SW 1271 (cell line): ENCODE measurements around the gene TTC39C.

Source experiments
- DNase-seq, 2 experiments: peaks; one replicate each; lab custom pipeline; 2025; lab: John Stamatoyannopoulos, UW

The TTC39C gene

DNA sequence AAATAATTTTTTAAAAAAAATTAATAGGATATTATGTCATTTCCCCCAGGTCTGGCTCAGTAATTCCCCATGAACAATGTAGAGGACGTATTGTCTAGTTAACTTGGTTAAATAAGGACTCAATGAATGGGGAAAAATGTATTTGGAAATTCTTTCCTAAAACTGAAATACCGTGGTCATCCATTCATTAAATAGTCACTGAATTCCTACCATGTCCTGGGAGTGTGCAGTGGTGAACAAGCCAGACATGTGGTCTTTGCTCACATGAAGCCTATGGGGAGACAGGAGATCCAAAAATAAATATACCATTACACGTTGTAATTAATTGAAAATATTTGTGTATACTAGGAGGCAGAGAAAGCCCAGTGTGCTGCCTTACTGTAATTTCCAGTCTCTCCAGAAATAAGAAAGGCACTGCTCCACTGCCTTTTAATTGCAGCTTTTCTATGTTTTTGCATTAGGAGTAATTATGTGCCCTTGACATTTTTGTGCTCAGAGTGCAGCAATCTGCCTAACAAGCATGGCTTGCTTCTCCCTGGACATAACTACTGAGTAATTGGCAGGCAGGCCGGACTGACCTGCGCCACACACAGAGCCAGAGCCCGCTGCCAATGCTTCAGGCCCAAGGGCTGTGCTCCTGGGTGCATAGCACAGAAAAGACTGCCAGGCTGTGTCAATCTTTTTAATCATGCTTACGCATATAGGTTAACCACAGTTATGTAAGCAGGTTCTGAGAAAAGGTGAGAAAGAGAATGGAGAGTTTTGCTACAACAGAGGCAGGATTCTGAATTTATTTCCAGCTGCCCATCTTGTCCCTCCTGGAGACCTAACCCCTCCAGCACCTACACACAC is 22.2 kb upstream of the TTC39C start:
- no peak for DNase-seq

DNA sequence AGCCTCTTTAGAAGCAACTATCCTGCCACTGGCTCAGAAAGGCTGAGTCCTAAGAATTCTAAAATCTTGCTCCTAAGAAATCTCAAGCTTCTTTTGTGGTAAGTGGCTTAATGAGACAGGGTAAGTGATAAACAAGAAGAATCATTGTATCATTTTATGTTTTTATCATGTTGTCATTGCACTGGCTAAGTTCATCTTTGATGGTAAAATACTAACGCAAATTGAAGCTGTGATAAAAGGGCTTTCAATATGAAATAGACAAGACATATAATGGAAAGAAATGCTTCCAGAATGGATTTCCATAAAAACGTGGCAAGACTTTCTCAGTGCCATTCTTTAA is 21.6 kb upstream of the TTC39C start:
- DNase-seq: no peak

DNA sequence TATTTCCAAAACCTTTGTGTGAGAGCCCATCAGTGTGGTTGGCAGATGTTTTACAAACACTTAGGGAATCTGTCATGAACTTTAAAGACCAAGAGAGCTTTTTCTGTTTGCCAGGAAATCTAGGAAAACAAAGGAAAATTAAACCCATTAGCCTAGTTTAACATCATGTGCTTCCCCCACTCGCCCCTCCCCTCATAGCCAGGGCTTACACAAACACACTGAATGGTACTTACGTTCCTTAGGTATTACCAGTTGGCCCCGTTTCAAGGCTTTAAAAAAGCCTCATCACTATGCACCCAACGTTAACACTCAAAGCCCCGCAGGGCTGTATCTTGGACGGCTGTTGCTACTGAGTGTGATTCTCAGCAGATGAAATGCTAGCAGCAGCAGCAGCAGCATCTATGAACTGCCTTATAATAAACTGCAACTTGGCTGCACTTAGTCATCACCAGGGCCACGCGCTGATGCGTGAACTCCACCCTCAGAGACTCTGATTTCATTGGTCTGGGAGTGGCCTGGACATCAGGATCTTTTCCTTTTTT is 20.1 kb upstream of the TTC39C start:
- DNase-seq: no peak

DNA sequence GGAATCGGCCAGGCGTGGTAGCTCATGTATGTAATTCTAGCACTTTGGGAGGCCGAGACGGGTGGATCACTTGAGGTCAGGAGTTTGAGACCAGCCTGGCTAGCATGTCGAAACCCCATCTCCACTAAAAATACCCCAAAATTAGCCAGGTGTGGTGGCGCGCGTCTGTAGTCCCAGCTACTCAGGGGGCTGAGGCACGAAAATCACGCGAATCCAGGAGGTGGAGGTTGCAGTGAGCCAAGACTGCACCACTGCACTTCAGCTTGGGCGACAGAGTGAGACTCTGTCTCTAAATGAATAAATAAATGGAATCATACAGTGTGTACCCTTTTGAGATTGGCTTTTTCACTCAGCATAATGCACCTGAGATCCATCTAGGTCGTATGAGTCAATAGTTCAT is 19.4 kb upstream of the TTC39C start:
- no peak for DNase-seq

DNA sequence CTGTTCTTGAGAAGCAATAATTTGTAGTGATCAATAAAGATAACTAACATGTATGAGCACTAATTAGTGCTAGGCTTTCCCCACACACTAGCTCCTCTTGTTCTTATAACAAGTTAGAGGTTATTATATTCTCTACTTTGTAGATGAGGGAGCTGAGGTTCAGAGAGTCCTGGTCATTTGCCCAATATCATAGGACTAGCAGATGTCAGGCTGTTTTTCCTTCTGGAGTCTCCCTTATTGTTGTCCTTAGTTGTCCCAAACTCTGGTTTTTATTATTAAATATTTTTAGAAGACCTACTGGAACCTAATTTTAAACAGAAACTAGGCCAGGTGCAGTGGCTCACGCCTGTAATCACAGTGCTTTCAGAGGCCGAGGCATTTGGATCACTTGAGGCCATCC is 16.5 kb upstream of the TTC39C start:
- no peak for DNase-seq

GRCh38 chr18:23998820-23999219 is 15.7 kb upstream of the TTC39C start:
- no peak for DNase-seq

GRCh38 chr18:24000613-24001490 is 13.7 kb upstream of the TTC39C start:
- DNase-seq: no peak

DNA sequence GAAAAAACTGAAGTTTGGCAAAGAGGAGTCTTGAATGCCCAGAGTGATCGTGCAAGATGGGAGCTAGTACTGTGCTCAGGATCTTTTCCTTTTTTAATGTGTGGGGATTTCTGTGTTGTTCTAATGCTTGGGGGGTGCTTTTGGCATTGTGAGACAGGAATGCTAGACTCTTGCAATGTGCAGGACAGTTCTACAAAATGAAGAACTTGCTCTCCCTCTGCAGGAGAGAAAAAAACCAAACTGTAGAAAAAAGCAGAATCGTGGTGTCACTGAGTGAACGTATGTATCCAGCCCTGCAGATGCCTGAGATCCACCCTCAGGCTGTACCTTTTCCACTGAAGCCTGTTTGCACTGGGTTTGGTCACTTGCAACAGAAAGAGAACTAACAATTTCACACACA is 12.1 kb upstream of the TTC39C start:
- DNase-seq: no peak

GRCh38 chr18:24003288-24003687 is 11.3 kb upstream of the TTC39C start:
- DNase-seq: no peak

DNA sequence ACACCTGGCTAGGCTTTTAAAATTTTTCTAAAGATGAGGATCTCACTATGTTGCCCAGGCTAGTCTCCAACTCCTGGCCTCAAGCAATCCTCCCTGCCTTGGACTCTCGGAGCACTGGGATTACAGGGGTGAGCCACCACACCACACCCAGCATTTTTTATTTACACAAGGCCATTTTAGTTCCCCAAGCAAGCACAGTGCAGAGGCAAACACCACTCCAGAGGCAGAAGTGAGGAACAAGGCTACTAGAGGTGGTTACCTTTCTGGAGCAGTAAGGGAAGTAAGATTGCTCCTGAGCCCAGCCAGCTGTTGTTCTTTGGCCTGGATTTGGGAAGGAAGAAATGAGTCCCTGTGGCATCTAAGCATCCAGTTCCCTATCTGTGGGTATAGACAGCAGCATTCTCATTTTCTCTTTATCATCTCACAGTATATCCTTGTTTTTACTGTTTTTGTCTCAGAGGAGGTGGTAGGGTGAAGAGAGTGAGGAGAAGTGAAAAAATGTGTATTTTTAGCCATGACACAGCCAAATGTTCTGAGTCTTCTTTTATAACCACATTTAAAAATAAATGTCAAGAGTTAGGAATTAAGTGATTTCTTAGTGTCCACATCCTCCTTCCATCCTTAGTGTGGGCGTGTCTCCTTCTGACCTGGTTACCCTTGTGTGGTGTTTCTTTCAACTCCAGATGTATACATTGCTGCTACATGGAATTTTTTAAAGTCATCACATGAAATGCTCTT is 10.5 kb upstream of the TTC39C start:
- DNase-seq: no peak

DNA sequence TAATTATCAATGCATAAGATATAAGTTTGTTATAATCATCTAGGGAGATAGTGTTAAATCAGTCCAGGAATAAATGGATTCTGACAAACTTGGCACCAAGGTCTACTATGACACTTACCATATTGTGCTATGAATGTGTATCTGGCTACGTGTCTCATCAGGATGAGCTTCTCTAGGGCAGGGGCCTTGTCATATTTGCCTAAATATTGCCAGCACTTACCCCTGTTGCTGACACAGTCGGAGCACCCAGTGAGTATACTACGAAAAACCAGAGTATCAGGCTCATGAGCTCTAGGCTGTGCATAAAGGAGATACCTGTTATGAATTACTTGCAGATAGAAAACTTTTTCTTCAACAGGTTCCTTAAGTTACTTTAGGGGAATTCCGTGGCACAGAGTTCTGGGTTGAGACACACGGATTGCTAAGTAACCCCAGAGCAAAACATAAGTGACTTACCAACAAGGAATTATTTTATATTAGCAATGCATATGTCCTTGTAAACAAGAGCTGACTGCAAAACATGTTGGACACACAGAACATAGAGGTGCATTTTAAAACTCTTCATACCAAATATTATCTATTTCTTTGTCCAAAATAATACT is 7.7 kb upstream of the TTC39C start:
- no peak for DNase-seq

GRCh38 chr18:24009246-24009645 is 5.3 kb upstream of the TTC39C start:
- DNase-seq: no peak

DNA sequence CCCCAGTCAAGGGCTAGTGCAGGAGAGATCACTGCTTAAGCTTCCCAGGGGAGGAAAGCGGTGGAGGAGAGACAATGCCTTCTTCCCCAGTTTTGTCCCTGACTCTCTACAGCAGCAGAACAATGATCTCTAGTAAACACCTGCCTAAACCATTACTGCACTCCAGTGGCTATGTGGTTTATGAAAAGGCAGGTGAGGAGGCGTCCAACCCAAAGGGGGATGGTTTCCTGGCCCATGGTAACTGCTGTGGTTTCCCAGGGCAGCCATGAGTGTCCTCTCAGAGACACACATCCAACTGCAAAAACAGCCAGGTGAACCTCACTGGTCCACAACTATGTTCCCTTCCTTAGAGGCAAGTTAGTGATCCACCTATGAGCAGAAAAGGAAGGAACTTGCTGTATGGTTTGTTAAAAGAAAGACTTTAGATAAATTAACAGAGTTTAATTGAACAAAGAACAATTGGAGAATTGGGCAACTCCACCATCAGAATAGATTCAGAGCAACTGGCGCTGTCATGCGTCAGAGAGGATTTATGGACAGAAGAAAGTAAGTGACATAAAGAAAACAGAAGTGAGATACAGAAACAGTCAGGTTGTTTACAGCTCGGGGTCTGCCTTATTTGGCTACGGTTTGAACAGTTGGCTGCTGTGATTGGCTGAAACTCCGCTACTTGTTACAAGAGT is 4.8 kb upstream of the TTC39C start:
- DNase-seq: no peak

- no peak for DNase-seq
These were observed 3.9 kb upstream of the TTC39C start for GRCh38 chr18:24010673-24011072.

DNA sequence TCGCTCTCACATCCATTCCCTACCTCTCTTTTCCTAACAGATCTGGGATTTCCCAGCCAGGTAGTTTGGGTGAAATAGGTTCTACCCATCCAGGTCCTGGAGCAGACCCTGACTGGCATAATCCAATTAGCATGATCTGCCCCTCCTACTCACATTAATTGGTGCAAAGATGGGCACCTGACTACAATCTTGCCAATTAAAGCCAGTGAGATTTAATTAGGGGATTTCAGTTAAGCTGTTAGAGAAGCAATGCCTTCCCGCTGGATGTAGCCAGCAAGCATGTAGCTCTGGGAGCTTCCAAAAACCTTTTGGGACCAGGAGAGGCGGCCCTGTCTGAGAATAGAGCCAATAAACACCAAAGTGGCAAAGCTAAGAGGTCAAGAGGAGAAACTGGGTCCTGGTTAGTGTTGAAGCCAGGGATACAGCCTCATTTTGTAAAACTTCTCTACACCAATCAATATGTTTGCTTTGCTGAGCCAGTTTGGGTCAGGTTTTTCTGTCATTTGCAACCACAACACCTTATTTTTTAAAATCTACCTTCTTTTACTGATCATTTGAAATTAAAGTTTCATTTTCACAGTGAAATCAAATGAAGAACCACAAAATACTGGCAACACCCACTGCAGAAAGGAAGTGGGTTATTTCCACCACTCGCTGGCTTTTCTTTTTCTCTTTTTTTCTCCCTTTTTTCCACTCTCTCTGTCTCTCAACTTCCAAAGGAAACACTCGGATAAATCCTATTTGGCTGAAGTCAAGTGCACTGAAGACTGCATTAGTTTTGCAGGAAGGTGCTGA is 3.2 kb upstream of the TTC39C start:
- no peak for DNase-seq

DNA sequence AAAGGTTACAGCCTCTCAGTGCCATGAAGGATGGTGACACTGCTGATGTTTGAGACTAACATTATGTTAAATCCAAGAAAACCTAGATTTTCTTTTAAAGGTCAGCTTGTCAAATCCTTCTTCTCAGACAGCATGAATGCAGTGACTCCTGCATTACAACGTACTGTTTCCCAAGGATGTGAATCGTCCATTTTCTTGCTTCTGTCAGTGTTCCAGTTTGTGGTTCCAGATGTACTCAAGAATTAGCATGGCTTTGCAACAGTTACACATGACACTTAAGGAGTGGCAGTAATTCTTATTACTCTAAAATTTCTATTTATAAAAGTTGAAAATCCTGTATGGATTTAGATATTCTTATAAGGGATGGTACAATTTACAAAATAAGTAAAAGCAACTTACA is 1.5 kb upstream of the TTC39C start:
- DNase-seq: no peak

GRCh38 chr18:24014986-24015638 is 558 bp downstream of the TTC39C start:
- DNase-seq: peak in 1 of 2 experiments; percentile 25

DNA sequence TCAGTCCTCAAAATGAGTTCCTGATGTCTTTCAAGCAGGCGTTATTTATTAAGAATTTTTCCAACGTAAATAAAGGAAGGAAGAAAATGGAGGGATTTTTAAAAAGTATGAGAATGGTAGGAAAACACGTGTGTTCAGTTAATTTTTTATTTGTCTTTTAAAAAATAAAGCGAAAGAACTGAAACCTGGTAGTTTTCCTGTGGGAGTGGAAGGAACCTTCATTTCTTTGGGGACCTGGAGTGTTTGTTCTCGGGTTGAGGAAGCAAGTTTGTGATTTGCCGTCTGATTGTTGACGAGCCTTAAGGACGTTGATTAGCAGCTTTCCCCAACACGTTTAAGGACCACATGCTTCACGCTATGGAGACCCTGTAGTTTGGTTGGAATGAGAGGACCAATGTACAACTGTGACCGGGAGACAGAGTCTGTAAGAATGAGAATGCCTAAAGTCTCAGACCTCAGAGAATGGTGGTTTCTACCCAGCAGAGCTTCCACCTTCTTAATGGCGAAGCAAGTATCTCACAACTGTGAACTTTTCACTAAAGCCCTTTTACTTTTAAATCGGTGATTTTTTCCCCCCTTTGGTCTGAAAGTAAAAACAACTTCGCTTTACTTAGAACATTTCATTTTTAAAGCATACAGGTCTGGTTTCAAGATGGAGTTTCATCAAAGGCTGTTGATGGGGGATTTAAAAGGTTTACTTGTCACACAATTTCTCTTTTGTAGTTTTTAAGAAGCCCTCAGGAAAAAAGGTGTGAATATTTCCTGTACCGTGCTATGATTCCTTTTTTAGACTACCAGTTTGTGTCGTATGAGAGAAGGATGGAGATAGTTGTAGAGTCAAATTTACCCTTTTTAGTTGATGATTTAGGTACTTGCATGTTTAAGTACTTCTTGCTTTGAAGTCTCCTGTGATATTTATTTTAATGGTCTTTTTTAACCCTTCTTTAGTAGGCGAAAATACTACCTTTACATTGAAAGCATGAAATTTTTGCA is 1.4 kb downstream of the TTC39C start:
- no peak for DNase-seq

DNA sequence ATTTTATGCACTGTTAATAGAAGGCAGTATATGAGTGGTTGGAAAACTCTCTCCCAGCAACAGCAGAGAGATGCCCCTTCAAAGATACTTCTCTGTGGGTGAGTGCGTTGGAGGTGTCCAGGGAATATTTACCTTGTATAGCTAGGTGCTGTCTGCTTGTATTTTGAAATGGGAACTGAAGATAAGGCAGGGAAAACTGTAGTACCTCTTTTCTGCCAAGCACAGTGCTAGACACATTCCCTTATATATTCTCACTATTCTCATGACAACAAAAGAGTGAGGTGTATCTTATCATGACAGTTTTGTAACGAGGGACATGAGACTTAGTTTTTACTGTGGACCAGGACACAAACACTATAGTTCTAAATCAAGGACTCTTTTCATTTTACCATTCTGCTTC is 2.1 kb downstream of the TTC39C start:
- peak in 1 of 2 experiments; percentile 43 for DNase-seq
